NCI-H345 treated with DMSO at 0.1 percent for 48 hours (cell line): ENCODE measurements around the gene VILL.

Source experiments
- DNase-seq: peaks from one replicate; lab custom pipeline; 2025; ENCODE audit not compliant: unreplicated experiment; lab: John Stamatoyannopoulos, UW

Gene VILL

DNA sequence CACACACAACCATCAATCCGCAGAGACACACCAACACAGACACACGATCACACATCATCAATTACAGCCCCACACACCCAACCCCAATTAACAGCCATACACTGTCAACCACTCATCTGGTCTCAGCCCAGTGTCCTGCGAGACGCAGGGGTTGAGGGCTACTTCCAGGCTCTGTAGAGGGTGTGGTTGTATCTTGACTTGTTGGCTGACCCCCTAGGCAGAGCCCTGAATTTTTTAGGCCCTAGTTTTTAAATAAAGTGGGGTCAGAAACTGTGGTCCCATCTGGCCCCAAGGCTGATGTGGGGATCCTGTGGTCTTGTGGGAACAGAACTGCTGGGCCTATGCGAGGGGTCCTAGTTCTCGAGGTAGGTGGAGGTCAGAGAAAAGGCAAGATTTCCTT, 9.2 kb downstream of the VILL start:
- DNase-seq: no peak

DNA sequence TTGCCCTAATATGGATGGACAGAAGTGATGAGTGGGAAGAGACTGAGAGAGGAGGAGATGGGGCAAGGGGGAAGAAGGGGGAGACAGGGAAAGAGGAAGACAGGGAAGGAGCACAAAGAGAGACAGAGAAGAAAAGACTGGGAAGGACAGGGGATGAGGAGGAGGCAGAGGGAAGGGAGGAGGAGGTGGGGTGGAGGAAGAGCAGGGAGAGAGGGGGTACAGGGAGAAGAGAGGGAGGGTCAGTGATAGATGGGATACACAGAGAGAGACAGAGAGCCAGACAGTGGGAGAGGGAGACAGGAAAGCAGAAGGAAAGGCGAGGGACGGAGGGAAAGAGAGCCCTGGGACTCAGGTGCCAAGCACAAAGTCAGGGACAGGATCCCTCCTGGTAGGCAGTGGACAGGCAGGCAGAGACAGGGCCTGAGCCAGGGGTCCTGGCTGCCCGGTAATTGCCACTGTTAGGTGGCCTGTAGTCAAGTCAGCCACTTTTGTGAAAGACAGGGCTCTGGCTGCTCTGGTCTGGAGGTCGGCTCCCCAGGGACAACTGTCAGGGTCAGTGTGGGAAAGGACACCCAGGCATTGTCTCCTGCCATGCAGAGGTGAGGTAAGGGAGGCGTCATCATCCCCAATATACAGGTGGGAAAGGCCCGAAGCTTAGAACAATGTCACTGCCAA, 9.8 kb downstream of the VILL start:
- no peak for DNase-seq

DNA sequence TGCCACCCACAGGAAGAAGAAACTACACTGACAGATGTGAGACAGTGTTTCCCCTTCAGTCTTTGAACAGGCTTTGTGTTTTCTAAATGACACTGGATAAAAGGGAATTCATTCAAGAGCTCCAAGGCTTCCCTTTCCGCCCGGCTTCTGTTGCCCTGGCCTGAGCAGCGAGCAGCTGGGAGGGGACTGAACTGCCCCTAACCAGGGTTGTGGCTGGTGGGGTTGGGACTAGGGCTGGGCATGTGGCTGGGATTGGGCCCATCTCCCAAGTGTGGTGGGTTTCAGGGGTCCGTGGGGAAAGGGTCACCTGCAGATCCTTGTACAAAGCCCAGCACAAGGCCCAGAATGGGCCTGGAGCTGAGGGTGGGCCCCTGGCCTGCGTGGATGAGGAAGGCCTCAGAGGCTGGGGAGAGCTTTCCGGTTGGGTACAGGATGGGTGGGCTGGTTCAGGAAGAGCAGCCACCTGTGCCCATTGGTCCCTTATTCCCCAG, 10.4 kb downstream of the VILL start:
- no peak for DNase-seq

DNA sequence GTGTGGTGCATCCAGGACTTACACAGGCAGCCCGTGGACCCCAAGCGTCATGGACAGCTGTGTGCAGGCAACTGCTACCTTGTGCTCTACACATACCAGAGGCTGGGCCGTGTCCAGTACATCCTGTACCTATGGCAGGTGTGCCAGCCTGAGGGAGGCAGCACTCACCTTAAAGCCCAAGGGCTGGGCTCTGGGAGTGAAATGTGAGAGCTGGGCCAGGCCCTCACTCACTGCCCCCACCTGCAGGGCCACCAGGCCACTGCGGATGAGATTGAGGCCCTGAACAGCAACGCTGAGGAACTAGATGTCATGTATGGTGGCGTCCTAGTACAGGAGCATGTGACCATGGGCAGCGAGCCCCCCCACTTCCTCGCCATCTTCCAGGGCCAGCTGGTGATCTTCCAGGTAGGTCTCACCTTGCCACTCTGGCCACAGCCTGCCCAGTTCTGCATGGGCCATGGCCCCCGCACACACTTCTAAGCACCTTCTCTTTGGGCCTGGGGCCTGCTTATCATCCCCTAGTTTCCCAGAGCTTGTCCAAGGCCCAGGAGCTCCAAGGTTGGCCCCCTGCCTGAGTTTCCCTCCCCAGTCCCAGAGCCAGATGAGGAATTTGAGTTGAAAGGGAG, 11.0 kb downstream of the VILL start:
- no peak for DNase-seq

DNA sequence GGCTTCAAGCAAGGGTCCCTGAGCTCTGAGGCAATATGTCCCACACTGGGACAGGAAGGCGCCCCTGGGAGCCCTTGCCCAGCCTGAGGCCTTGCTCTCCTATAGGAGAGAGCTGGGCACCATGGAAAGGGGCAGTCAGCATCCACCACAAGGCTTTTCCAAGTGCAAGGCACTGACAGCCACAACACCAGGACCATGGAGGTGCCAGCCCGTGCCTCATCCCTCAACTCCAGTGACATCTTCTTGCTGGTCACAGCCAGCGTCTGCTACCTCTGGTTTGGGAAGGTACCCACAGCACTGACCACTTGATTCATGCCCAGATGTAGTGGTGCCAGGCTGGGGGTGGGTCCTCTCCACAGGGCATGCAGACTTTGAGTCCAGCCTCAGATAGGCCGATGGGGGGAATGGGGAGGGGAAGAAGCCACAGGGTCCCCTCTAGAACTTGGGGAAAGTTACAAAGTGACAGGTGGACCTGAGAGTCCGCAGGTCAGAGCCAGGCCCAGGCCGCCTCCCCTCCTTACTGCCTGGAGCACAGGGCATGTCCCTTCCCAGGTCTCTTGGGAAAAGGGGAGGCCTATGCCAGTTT, 11.8 kb downstream of the VILL start:
- DNase-seq: no peak

DNA sequence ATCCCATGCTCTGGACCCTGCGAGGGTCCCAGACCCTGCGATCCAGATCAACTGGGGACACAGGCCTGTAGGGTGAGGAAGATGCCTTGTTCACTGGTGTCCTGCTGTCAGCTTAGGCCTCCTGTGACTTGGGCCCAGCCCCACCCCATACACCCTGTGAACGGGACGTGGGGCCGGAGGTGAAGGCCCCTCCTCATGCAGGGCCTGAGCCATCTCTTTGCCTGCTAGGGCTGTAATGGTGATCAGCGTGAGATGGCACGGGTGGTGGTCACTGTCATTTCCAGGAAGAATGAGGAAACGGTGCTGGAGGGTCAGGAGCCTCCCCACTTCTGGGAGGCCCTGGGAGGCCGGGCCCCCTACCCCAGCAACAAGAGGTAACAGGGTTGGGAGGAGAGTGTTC, 12.4 kb downstream of the VILL start:
- DNase-seq: no peak

DNA sequence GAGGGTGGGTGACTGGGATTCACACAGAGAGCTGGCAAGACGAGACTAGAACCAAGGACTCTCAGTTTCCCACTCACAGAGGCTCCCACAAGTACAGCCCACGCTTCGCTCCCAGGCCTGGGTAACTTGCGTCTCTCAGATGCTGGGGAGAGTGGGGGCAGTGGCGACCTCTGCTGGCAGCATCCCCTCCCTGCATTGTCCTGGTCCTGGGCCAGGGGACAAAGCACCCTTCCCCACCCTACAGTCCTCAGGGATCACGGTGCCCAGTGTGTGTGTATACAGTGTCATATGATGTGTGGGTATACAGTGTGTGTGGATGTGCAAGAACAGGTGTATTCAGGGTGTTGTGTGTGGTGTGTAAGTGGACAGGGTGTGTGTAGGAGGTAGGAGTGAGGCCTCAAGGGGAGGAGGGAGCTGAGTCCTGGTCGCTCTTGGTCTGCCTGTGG, 12.8 kb downstream of the VILL start:
- DNase-seq: no peak

DNA sequence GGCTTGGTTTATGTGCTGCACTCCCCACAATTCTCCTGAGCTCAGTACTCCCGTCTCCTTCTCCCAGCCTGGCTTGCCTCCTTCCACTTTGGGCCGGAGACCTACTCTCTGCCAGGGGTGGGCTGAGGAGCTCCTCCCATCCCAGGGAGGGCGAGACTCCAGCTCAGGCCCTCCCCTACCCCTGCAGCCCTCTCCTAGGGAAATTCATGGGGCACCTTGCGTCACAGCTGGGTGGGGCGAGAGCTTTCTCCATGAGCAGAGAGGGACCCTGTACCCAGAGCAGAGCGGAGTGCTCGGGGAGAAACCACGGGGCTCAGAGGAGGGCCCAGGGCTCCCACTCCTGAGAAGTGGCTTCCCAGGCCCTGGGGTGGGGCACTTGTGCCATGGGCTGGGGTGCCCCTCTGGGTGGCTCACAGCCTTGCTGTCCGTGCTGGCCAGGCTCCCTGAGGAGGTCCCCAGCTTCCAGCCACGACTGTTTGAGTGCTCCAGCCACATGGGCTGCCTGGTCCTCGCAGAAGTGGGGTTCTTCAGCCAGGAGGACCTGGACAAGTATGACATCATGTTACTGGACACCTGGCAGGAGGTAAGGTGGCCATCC, 13.3 kb downstream of the VILL start:
- no peak for DNase-seq

DNA sequence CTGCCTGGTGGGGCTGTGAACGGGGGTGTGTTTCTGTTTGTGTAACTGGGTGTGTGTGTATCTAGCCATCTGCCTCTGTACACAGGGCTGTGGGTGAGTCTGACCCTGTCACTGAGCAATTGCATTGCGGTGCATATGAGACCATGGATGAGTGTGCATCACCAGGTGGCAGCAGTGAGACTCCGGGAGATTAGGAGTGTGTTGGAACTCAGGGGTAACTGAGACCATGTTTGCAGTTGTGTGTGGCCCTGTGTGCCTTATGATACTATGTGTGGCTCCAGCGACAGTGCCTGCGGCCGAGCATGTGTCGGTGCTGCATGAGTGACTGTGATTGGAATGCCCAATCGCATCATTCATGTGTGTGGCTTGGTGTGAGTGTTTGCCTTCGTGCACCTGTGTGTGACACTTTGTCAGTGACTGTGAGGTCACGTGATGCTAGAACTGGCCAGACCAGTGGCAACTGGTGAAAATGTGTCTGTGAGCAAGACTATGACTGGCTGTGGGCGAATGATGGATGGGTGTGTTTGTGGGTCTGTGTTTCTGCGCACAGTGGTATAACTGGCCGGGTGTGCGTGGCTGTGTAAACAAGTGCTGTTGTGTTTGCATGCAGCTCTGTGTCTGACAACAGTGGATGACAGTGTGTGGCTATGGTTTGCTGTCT, 14.0 kb downstream of the VILL start:
- no peak for DNase-seq

DNA sequence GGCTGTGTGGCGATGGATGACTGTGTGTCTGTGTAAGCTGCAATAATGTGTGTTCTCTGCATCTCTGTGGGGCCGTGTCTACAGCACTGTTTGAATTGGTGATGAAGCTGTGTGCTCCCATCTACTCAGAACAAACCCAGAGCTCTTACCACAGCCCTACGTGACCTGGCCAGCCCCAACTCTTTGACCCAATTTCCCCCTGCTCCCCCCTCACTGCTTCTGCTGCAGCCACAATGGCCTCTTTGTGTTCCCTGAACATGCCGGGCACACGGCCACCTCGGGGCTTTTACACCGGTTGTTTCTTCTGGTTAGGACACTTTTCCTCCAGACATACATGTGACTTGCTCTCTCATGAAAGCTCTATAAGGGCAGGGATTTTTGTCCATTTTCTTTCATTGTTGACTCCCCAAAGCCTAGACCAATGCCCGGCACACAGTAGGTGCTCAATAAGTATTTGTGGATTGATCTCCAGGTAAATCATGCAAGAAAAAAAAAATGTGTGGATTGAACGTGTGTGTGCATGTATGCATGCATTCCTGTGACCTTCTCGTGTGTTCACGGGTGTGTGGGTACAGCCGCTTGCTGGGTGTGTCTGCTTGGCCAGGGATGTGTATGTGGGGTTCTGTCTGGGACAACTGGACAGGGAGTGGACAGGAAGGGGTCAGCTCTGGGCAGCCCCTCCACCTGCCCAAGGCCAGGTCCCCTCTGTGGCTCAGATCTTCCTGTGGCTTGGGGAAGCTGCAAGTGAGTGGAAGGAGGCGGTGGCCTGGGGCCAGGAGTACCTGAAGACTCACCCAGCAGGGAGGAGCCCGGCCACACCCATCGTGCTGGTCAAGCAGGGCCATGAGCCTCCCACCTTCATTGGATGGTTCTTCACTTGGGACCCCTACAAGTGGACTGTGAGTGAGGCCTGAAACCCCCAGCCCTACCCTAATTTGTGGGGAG, 14.8 kb downstream of the VILL start:
- no peak for DNase-seq

DNA sequence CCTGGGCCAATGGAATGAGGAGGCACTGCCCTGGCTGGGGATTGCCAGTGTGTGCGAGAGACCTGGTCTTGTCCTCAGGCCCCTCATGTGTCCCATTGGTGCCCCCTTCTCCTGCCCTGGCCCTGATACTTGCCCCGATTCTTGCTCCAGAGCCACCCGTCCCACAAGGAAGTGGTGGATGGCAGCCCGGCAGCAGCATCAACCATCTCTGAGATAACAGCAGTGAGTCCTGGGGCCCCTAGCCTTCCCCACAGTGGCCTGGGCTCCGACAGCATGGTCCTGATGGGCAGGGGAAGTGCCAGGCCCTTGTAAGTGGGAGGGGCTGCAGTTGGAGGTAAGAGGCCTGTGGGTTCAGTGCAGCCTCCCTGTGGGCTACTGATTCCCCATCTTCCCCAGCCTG, 15.4 kb downstream of the VILL start:
- DNase-seq: no peak

DNA sequence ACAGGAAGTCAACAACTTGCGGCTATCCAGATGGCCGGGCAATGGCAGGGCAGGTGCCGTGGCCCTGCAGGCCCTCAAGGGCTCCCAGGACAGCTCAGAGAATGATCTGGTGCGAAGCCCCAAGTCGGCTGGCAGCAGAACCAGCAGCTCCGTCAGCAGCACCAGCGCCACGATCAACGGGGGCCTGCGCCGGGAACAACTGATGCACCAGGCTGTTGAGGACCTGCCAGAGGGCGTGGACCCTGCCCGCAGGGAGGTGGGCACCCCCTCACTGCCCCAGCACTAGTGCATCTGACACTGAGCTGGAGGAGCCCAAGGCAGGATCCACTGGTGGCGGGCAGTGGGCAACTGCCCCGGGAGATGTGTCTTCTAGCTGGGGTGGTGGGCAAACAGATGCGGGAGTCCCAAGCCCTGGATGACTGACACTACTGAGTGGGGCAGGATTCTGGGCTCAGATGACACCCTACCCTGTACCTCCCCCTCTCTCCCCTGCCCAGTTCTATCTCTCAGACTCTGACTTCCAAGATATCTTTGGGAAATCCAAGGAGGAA, 15.9 kb downstream of the VILL start:
- no peak for DNase-seq

DNA sequence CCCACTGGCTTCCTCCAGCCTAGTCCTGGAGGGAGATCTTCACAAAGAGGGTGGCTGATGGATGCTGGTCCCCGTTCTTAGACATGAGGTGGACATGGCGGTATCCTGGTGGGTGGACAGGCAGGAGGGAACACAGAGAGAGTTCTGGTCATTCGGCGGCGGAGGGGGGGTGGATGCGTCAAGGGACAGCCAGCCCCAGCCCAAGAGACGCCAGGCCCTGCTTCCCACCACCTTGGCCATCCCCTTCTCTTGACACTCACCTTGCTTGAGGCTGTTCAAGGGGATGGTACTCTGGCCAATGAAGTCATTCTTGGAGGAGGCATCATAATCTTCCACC, 17.1 kb downstream of the VILL start:
- no peak for DNase-seq

DNA sequence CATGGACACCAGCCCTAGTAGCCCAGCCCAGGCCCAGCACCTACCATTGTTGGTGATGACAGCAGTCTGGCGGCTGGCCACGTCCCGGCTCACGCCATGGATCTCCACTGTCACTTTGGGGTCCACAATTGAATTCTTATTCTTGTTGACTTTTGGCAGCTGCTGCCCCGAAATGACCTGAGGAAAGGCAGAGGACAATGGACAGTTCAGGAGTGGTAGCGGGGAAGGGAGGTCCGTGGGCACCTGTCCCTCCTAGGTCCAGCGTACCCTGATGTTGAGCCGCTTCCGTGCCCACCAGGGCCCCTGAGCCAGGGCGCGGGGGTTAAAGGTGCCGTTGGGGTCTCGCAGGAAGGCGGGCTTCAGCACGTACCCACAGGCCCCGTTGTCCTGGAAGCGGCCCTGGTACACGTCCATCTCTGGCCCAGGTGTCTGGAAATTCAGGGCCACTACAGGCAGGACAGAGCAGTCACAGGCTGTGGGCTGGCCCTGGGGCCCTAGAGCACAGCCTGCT, 17.7 kb downstream of the VILL start:
- no peak for DNase-seq

DNA sequence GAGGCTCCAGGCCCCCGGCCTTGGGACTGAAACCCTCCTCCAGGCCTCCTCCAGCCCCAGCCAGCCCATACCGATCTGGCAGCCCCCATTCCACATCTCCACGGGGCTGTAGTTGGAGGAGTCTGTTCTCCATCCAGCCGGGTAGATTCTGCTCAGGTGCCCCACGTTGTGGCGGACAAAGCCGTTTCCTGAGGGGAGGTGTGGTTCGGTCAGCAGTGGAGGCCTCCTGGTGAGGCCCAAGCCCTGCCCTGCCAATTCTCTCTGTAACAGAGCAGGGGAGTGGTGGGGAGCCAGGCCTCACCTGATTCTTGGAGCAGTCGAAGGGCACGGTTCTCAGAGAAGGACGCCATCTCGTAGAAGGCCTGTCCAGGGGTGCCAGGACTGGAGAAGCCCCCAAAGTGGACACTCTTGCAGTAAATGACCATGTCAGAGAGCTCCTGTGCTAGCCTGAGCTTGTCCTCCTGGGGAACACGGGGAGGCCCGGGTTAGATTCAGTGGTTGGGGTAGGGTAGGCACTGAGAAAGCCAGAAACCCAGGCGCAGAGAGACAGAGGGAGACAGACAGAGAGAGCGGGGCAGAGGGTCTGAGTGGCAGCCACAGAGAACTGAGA, 18.5 kb downstream of the VILL start:
- no peak for DNase-seq

DNA sequence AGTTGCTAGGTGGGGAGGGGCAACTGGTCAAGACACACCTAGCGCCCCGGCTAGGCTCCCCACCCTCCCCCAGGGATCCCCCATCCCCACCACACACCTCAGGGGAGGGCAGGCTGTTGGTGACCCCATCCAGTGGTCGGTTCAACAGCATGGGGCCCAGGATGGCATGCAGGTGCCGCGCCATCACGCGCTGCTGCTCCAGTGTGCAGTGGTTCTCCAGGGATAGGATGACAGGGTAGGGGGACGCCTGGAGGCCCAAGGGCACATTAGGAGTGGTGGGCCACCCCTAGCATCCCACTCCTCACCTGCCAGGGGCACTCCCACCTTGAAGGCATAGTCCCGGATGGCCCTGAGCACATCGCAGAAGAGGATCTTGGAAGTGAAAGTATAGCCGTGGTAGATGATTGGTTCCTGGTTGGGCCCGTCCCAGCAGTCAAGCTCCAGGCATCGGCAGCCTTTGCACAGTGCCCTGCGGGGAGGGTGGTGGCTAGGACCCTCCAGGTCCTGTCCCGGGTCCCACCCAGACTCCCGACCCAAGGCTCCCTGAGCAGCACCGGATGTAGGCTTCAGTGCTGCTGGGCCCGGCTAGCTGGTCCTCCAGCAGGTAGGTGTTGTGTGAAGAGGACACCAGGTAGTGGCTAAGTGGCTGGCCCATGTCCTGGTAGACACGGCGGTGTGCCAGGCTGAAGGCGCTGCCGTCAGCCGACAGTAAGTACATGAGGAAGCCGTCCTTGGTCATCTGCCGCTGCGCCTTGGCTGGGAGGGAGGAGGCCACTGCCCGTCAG, 19.4 kb downstream of the VILL start:
- DNase-seq: no peak

DNA sequence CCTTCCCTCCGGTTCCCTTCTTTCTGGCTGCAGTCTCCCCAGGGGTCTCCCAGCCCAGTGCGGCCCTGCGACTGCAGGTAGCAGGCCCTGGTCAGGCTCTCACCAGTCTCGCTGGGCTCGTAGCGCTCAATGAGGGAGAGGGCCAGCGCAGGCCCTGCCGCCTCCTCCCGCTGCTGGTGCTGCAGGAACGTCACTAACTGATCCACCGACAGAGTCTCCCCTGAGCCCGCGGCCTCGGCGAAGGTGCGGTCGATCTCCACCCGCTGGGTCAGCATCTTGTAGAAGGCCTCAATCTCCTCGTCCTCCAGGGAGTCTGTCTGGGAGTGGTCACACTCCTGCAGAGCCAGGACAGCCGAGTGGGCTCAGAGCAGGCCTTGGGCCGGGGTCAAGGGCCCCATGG, 20.5 kb downstream of the VILL start:
- DNase-seq: no peak

DNA sequence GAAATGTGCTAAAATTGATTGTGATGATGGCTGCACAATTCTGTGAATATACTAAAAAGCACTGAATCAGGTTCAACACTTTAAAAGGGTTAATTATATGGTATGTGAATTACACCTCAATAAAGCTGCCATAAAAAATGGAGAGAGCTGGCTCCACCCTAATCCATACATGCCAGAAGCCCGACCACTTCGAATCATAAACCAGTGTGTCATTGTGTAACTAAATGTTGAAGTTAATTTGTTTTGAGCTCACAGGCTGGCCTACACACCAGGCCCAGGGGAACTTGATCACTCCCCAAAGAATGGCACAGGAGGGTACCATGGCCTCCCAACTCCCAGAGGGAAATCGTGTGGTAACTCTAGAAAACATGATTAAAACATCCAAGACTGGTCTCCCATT, 24.9 kb downstream of the VILL start:
- no peak for DNase-seq

DNA sequence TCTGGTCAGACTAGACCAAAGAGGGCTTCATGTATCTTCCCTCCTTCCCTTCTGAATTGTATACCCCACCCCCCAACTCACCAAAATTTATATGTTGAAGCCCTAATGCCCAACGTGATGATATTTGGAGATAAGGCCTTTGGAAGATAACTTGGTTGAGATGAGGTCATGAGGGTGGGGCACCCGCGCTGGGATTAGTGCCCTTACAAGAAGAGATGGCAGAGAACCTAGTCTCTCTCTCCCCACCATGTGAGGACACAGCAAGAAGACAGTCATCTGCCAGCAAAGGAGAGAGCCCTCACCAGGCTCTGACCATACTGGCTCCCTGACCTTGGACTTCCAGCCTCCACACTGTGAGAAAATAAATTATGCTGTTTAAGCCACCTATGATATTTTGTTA, 25.4 kb downstream of the VILL start:
- no peak for DNase-seq
